Embryonic facial prominence (tissue), 1 donor: ENCODE measurements around the gene PROK2.

ENCODE experiments used
- DNase-seq: peaks from one replicate; pipeline ENCODE4 v3.0.0-alpha.2; 2016; ENCODE audit errors: extremely low spot score

Gene PROK2, protein sequence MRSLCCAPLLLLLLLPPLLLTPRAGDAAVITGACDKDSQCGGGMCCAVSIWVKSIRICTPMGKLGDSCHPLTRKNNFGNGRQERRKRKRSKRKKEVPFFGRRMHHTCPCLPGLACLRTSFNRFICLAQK

DNA sequence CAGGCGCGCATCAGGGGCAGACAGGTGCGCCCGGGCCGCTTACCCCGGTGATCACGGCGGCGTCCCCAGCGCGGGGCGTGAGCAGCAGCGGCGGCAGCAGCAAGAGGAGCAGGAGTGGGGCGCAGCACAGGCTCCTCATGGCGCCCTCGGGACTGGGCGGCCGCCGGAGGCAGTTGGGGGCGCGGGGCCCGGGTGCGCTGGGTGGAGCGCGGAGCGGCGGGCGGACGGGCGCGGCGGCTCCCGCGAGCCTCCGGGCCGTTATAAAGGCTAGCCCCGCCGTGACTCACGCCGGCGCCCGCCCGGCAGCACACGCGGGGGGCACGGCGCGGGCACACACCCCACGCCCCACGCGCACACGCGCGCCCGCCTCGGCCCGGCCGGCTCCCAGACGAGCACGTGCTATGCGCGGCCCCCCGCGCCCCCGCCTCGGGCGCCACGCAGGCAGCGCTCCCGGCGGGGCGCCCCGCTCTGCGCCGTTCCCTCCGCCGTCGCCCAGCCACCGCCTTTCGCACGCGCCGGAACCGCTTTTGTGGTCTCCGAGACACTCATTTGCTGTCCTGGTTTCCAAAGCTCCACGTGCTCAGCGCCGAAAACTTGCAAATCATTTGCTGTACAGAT, at the start of gene PROK2:
TSS of gene PROK2 (minus strand) at position 235 of the 618 bp plus-strand sequence. CDS start at position 139, 96 bp downstream.
- DNase-seq = no peak

DNA sequence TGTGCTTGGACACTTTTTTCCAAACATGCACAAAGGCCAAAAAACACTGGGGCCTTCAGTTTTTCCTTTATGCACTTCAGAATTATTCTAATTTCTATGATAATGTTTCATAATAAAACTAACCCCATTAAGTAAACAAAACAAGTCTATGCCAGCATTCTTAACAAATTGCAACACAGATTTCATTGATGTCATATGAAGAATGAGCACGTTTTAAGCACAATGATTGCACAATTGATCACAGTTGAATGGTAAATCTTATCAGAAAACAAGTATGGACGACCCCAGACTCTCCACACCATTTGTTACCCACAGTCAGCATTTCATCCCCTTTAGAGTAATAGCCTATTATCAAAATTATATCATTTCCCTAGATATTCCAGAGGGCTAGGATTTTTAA, 46.7 kb upstream of the PROK2 start:
- no peak for DNase-seq

DNA sequence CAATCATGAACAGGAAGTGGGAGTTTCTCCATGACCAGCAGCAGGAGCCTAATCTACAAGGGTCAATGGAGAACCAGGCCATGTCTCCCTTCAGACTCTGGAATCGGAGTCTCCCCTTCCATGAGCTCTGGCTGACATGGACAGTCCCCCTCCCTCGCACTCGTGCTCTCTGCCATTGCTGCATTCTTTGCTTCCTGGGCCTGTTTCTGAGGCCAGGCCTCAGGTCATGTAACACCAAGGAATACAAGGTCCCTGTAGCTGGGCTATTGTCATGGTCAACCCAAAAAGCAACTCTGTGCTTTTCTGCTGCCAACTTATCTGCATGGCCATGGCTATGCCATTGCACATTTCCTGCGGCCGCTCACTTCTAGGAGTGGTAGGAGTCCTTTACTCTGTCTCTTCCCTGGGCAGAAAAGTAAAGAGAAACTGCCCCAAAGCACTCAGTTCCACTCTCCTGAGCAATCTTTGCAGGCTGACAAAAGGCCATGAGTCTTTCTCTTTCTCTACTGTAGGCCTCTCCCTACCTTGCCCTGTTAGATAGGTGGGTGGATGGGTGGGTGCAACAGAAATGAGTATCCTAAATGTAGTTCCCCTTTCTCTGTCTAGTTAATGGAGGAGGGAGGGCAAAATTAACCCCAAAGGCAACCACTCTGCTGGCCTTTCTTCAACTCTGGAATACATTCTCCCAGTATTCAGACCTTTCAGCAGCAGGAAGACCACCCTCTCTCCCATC, 40.8 kb upstream of the PROK2 start:
- DNase-seq = no peak

DNA sequence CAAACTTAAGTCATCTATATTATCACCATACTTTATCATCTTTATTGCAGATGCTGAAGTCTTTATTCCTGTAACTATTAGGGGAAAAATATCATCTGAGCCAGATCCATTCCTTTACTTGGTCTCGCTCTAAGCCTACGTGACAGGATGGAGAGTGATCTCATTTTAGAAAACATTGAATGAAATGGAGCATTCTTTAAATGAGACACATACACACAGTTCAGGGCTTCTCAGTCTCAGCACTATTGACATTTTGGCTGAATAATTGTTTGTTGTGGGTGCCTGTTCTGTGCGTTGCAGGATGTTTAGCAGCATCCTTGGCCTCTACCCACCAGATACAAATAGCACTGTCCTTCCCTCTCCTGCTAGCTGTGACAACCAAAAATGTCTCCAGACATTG, 36.2 kb upstream of the PROK2 start:
- no peak for DNase-seq

DNA sequence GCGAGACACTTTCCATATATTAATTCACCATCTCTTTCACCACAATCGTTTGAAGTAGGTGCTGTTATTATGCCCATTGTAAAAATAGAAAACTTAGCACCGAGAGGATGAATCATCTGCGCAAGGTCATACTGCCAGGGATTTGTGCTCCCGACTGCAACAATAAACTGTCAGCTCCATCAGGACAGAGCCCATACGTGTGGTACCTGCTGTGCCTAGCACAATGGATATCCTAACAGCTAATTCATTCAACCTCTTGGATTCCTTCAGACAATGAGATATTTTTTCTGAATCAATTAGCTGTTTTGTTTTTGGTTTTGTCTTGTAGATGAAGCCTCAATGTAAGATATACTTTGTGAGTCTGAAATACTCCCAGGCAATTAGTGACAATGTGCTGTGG, 32.3 kb upstream of the PROK2 start:
- DNase-seq = no peak

DNA sequence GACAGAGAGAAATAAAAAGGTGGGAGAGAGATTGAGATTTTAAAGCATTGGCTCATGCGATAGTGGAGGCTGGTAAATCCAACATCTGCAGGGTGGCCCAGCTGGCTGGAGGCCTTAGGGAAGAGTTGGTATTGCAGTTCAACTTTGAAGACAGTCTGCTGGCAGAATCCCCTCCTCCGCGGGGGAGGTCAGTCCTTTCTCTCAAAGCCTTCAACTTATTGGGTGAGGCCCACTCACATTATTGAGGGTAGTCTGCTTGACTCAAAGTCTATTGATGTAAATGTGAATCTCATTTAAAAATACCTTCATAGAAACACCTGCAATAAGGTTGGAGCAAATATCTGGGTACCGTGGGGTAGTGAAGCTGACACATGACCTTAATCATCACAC, 31.8 kb upstream of the PROK2 start:
- DNase-seq = no peak

DNA sequence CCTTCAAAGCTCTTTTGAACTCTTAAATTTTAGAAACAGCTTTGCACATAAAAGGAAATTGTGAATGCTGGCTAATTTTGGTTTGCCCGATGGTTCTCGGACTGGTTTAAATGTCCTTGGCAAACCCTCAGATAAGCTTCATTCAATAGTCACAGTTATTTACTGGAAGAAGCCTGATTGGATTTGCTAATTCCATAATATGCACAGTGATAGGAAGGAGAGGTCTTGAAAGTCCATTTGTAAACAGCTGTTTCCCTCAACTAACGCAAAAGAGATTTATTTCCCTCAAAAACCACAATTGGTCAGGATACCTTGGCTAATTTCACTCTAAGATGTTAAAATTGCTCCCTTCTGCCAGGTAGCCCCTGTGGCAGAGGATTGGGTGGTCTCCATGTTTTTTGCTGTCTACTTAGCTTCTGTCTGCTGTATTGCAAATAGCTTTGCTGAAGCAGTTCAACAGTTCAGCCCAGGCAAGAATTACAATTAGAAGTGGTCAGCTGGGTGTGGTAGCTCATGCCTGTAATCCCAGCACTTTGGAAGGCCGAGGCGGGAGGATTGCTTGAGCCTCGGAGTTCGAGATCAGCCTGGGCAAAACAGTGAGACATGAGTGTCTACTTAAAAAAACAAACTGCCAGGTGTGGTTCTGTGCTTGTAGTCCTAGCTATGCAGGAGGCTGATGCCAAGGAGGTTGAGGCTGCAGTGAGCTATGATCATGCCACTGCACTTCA, 30.6 kb upstream of the PROK2 start:
- no peak for DNase-seq

DNA sequence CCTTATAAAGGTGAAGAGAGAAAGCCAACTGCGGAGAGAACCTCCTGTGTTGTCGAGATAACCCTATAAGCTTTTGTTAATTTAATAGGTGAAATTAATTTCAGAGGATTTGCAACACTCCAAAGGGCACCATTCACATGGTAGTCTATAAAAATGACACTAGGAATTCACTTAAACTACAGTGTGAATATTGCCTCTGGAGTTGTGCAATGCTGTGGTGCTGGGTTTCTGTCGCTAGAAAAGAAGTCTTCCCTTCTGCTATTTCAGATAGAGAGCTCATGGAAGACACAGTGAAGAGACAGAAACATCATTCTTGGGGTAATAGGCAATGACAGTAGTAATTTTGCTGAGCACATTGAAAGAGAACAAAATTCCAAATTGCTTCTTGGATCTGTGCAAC, 28.8 kb upstream of the PROK2 start:
- no peak for DNase-seq

DNA sequence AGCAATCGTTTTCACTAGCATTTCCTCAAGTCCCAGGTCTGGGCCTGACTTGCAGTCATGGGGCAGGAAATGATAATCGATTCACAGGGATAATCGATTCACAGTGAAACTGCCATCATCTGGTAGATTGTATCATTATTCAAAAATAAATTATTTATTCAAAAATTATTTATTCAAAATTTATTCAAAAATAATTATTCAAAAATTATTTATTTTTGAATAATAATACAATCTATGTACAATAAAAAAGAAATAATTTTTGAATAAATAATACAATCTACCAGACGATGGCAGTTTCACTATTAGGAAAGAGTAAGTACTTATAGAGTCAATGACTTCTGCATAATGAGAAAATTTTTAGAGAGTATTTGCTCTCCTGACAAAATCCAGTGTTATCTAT, 28.1 kb upstream of the PROK2 start:
- DNase-seq = no peak

DNA sequence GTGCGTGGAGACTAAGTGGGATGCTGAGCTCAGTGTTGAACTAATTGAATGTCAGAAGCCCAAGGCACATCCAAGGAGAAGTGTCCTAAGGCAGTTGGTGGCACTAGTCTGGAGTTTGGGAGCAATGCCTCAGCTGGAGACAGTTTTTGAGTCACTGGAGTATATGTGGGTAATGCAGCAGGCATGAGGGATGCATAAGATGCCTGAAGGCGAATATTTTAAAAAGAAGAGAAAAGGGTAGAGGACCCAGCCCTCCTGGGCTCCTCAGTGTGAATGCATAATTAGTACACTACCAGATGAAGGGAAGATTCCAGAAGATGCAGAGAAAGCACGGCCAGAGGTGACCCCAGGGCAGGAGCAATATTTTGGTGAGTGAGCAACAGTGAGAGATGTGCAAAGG, 25.1 kb upstream of the PROK2 start:
- no peak for DNase-seq

DNA sequence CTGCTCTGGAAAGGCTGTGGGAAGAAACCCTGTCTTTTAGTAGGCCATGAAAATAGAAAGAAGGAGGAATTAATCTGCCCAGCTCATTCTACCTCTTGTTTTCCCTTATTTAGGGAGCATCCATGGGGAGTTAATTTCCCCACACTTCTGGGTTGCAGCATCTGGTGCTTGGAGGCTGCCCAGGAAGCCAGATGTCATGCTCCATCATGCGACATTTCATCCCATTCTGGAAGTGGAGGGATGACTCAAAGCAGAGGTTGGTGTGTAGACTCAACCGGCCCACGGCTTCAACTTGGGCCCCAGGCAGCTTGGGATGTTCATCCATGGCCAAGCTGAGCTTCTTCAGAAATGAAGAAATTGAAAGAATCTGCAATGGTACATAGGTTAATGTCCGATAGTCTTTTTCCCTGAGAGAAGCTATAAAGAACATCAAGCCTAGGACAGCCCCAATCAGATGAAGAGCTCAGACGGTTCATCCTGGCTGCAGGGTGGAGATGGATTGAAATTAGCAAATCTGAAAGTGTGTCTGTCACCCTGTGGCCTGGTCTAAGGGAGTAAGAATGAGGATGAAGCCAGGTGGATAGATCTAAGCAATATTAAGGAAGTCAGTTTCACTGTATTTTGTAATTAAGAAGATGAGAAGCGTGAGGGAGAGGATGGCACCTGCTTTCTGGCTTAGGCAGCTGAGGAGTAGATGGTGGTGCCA, 24.5 kb upstream of the PROK2 start:
- DNase-seq = no peak

DNA sequence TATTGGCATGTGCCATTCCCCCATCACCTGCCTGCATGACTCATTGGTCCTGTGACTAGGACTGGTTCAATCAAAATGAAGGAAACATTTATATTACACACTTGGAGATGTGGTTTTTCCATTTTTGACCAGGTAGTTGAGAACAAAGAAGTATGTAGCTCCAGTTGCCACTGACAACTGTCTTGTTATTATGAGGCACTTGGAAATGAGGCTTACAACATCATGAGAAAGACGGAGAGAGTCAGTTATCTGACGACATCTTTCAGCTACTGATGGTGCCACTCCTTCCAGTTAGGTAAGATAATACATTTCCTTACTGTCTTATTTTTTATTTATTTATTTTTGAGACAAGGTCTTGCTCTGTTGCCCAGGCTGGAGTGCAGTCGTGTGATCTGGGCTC, 21.8 kb upstream of the PROK2 start:
- no peak for DNase-seq

DNA sequence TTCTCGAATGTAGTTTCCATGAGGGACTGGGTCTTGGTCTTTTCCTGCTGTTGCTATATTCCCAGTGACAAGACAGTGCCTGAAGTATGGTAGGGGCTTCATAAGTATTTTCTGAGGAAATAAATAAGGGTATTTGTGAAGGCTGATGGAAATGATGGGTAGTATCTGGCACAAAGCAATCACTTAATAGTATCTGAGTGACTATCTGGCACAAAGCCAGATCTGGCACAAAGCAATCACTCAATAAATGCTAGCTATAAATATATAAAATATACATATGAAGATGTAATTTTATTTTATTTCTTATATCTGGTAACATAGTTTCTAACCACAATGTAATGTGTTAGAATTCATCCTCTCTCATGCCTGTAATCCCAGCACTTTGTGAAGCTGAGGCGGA, 20.7 kb upstream of the PROK2 start:
- DNase-seq = no peak

DNA sequence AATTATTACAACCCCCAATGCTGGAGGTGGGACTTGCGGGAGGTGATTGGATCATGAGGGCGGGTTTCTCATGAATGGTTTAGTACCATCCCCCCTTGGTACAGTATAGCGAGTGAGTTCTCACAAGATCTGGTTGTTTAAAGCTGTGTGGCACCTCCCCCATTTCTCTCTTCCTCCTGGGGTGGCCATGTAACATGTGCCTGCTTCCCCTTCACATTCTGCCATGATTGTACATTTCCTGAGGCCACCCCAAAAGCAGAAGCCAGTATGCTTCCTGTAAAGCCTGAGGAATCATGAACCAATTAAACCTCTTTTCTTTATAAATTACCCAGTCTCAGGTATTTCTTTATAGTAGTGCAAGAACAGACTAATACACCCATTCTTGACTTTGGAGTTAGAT, 20.3 kb upstream of the PROK2 start:
- DNase-seq = no peak

DNA sequence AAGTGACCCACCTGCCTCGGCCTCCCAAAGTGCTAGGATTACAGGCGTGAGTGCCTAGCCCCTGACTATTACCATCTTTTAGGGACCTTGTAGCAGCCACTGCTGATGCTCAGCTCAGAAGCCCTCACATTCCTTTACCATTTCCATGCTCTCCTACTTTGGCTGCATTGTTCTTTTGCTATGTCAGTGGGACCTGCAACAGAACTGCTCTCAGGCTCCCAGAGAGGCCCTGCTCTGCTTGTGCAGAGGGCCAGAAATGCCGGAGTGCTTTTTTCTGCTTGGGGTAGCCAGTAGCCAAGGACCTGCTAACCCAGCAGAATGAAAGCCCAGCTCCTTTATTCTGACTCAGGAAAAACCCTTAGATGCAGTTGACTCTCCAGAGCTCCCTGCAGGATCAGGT, 18.3 kb upstream of the PROK2 start:
- DNase-seq = no peak

DNA sequence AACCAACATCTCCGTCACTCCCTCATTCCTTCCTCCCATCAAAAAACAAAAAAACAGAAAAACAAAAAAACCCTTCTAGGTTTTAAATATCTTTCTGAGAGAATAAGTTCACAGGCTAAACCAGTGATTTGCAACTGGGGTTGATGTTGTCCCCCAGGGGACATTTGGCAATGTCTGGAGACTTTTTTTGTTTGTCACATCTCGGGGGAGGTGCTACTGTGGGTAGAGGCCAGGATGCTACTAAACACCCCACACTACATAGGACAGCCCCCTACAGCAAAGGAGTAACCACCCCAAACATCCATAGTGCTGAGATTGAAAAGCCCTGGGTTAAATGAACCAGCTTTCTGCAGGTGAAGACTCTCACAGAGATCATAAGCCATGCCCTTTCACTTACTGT, 17.0 kb upstream of the PROK2 start:
- DNase-seq = no peak

DNA sequence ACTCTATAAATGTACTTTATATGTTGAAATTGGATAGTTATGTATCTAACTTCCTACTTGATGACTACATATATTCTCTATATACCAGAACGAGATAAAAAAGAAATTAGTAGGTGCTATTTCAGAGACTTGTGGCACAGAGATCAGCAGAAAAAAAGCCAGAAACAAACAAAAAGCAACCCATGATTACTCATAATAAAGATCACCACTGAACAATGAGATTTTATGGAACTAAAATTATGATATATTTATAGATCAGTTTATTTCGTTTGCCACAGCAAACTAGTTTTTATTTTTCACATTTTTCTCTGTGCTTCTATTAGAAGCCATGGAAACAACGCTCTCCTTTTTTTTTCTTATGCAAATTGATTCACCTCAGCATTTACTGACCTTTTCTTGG, 15.1 kb upstream of the PROK2 start:
- no peak for DNase-seq

DNA sequence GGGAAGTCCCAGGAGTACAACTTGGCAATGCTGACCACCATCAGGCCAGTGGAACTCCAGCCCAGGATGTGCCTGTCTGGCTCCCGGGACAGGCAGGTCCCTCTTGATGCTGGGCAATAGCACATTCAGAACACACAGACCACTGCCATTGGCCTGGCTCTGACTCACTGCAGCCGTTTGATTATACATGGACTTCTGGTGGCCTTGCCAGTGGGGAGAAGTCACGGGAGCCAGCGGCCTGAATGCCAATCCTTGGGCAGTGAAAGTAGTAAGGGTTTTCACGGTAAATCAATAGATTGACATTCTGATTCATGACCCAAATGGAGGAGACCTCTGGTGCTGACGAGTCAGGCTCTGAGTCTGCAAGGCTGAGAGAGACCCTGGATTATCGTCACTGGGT, 12.5 kb upstream of the PROK2 start:
- no peak for DNase-seq

DNA sequence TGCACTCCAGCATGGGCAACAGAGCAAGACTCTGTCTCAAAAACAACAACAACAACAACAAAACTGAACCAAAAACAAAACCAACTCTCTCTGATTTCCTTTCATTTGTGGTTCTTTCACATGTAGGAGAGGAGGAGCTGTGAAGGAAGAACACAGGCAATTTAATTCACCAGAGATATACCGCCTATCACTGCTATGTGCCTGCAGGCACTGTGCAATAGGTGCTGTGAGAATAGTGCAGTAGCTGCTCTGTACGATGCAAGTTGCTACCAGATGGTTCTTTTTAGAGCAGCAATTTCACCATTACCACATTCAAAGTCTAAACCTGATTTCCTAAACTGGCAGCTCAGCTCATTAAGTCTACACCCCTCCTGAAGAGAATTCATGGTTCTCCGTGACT, 11.3 kb upstream of the PROK2 start:
- DNase-seq = no peak

DNA sequence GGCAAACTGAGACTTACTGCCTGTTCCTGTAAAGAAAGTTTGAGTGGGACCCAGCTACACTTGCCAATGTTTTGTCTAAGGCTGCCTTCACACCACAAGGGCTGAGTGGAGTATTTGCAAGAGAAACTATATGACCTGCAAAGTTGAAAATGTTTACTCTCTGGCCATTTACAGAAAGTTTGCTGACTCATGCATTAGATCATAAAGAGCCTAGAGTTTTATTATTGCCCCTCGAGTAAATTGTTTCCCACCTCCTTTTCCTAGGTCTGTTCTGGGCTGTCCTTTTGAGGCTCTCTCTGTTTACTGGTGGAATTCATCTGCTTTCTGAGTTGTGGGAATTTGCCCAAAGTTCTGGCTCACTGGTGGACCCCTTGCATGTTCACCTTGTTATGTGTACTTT, 6.7 kb upstream of the PROK2 start:
- DNase-seq = no peak

DNA sequence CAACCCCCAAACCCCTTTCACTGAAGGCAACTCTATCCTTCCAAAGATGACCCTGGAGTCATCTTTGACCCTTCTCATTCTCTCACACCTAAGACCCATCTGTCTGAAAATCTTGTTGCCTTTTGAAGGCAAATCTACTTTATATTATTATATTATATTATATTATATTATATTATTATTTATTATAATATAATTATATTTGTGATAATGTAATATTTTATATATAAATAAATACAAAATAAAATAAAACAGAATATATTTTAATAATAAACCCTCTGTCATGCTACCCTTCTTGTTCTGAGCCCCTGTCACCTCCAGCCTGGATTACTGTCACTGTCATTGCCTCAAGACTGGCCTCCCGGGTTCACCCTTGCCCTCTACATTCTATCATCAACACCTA, 5.0 kb upstream of the PROK2 start:
- no peak for DNase-seq

DNA sequence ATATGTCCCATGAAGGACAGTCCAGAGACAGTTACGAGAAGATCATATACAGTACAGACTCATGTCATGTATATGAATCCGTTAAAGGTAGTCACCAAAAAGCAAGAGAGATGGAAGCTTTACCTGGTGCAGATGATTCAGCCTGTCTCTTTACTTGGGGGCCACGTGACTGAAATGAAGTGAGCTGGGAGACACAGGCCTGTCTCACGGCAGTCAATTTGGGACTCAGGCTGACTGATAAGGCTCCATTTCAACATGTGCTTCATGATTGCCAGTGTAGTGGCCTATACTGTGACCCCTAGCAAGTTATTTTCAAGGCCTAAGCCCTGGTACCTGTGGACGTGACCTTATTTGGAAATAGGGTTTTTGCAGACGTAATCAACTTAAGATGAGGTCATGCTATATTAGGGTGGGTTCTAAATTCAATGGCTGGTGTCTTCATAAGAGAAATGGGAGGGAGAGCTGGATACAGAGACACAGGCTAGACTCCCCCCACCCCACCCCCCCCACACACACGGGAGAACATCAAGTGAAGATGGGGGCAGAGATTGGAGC, 3.0 kb upstream of the PROK2 start:
- DNase-seq = no peak
